Ramos (cell line): ENCODE measurements around the gene SGCD.

Experiments
- in situ Hi-C: fragments of 300-500 bp; cut with MboI; formaldehyde crosslinking; loops from one replicate; pipeline ENCODE4 v1.14.3; 2022; ENCODE audit warnings: low sequenced_read_pairs; ENCODE audit not compliant: unreplicated experiment

The SGCD gene

GRCh38 chr5:156399323-156399722 lies 72.4 kb downstream of the SGCD start:
- in situ Hi-C loops, result no loop called here

- in situ Hi-C loops, result no loop called here
Measured at GRCh38 chr5:156400231-156400986, 73.4 kb downstream of the SGCD start.

GRCh38 chr5:156401804-156402203 lies 74.8 kb downstream of the SGCD start:
- in situ Hi-C loops, result no loop called here

- in situ Hi-C loops, result no loop called here
Measured at GRCh38 chr5:156402387-156402921, 75.5 kb downstream of the SGCD start.

GRCh38 chr5:156405988-156406387 lies 79.0 kb downstream of the SGCD start:
- in situ Hi-C loops, result no loop called here

GRCh38 chr5:156407251-156407650 lies 80.3 kb downstream of the SGCD start:
- in situ Hi-C loops, result no loop called here

GRCh38 chr5:156409834-156410233 lies 82.9 kb downstream of the SGCD start:
- in situ Hi-C loops, result no loop called here

GRCh38 chr5:156411185-156411613 lies 84.2 kb downstream of the SGCD start:
- in situ Hi-C loops, result no loop called here

- in situ Hi-C loops, result no loop called here
Measured at GRCh38 chr5:156411957-156412356, 85.0 kb downstream of the SGCD start.

- in situ Hi-C loops, result no loop called here
Measured at GRCh38 chr5:156414391-156414790, 87.4 kb downstream of the SGCD start.

GRCh38 chr5:156419661-156420060 lies 92.7 kb downstream of the SGCD start:
- in situ Hi-C loops, result no loop called here

GRCh38 chr5:156420665-156421064 lies 93.7 kb downstream of the SGCD start:
- in situ Hi-C loops, result no loop called here

GRCh38 chr5:156421798-156422197 lies 94.8 kb downstream of the SGCD start:
- in situ Hi-C loops, result no loop called here

- in situ Hi-C loops, result no loop called here
Measured at GRCh38 chr5:156423597-156423996, 96.6 kb downstream of the SGCD start.

- in situ Hi-C loops, result no loop called here
Measured at GRCh38 chr5:156427315-156427714, 100.4 kb downstream of the SGCD start.

GRCh38 chr5:156431956-156432829 lies 105.2 kb downstream of the SGCD start:
- in situ Hi-C loops, result no loop called here

GRCh38 chr5:156432830-156433105 lies 105.8 kb downstream of the SGCD start:
- in situ Hi-C loops, result no loop called here

- in situ Hi-C loops, result no loop called here
Measured at GRCh38 chr5:156434471-156434870, 107.5 kb downstream of the SGCD start.

- in situ Hi-C loops, result no loop called here
Measured at GRCh38 chr5:156435101-156435500, 108.1 kb downstream of the SGCD start.

- in situ Hi-C loops, result no loop called here
Measured at GRCh38 chr5:156438076-156438475, 111.1 kb downstream of the SGCD start.

- in situ Hi-C loops, result no loop called here
Measured at GRCh38 chr5:156444753-156445291, 117.9 kb downstream of the SGCD start.
